SK-N-SH (cell line): Measurements from ENCODE around the gene NSUN2.

Source experiments
- CHD2 ChIP-seq: fragments of 150-350 bp; IDR thresholded peaks from 2 replicates; pipeline ENCODE4 v1.6.1; 2018; ENCODE audit warnings: low read length; ENCODE audit not compliant: partially characterized antibody
- GABPA ChIP-seq: IDR thresholded peaks from 2 replicates; pipeline ENCODE4 v1.4.0; 2012; ENCODE audit warnings: low read depth, mild to moderate bottlenecking
- RAD21 ChIP-seq: IDR thresholded peaks from 2 replicates; pipeline ENCODE4 v1.6.1; 2012; ENCODE audit warnings: mild to moderate bottlenecking, low read length
- USF2 ChIP-seq: fragments of 150-350 bp; IDR thresholded peaks from 2 replicates; pipeline ENCODE4 v1.6.1; 2017; ENCODE audit warnings: antibody characterized with exemption, low read length, low read depth, borderline replicate concordance
- TF ChIP-seq, protein P1 (sequence below): IDR thresholded peaks from 2 replicates; pipeline ENCODE4 v1.4.0; 2012; ENCODE audit warnings: low read depth, borderline replicate concordance
- TF ChIP-seq, protein P2 (sequence below): IDR thresholded peaks from 2 replicates; pipeline ENCODE4 v1.4.0; 2012; ENCODE audit warnings: low read depth
- TF ChIP-seq, protein P3 (sequence below): fragments of 200-600 bp; sonication (generic); IDR thresholded peaks from 2 replicates; pipeline ENCODE4 v1.6.1; 2017; ENCODE audit warnings: antibody characterized with exemption, mild to moderate bottlenecking, moderate library complexity

GRCh38 chr5:6584101-6584645 is 48.7 kb downstream of the NSUN2 start:
- TF ChIP-seq USF2 (no peak), CHD2 (no peak), GABPA (no peak), RAD21 (no peak)
- TF ChIP-seq, protein P1, sequence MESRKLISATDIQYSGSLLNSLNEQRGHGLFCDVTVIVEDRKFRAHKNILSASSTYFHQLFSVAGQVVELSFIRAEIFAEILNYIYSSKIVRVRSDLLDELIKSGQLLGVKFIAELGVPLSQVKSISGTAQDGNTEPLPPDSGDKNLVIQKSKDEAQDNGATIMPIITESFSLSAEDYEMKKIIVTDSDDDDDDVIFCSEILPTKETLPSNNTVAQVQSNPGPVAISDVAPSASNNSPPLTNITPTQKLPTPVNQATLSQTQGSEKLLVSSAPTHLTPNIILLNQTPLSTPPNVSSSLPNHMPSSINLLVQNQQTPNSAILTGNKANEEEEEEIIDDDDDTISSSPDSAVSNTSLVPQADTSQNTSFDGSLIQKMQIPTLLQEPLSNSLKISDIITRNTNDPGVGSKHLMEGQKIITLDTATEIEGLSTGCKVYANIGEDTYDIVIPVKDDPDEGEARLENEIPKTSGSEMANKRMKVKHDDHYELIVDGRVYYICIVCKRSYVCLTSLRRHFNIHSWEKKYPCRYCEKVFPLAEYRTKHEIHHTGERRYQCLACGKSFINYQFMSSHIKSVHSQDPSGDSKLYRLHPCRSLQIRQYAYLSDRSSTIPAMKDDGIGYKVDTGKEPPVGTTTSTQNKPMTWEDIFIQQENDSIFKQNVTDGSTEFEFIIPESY = no peak
- TF ChIP-seq, protein P2, sequence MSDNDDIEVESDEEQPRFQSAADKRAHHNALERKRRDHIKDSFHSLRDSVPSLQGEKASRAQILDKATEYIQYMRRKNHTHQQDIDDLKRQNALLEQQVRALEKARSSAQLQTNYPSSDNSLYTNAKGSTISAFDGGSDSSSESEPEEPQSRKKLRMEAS = no peak
- TF ChIP-seq, protein P3, sequence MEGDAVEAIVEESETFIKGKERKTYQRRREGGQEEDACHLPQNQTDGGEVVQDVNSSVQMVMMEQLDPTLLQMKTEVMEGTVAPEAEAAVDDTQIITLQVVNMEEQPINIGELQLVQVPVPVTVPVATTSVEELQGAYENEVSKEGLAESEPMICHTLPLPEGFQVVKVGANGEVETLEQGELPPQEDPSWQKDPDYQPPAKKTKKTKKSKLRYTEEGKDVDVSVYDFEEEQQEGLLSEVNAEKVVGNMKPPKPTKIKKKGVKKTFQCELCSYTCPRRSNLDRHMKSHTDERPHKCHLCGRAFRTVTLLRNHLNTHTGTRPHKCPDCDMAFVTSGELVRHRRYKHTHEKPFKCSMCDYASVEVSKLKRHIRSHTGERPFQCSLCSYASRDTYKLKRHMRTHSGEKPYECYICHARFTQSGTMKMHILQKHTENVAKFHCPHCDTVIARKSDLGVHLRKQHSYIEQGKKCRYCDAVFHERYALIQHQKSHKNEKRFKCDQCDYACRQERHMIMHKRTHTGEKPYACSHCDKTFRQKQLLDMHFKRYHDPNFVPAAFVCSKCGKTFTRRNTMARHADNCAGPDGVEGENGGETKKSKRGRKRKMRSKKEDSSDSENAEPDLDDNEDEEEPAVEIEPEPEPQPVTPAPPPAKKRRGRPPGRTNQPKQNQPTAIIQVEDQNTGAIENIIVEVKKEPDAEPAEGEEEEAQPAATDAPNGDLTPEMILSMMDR = no peak
